Breast epithelium (tissue), 4 donors: Measurements from ENCODE around the gene KRT28. TPM values are rescaled to one million over a fixed set of nuclear protein-coding genes. Genes with fewer than 3 reads are reported as not detected.
"Not testable (repeated sequence)": the region's sequence is repeated elsewhere in the genome, so short reads cannot be mapped to it uniquely, and the experiment has no call there.

Experiments used
- DNase-seq, 2 donors: peaks; one replicate each; pipeline ENCODE4 v3.0.0-alpha.2; 2019; ENCODE audit warnings: low spot score in 2 of 2
- H3K27ac ChIP-seq, 2 donors: fragments of 200-600 bp; sonication (generic) in 1 of 2; one replicate each; pipeline ENCODE4 v1.5.1; 2016 to 2019; ENCODE audit warnings: mild to moderate bottlenecking in 1 of 2
- H3K27me3 ChIP-seq, 2 donors: fragments of 200-600 bp; sonication (generic) in 1 of 2; one replicate each; pipeline versions ENCODE4 v1.5.1 to v1.6.0; 2017 to 2019; ENCODE audit warnings: control low read depth in 1 of 2, mild to moderate bottlenecking in 1 of 2
- H3K36me3 ChIP-seq: fragments of 200-600 bp; one replicate; pipeline ENCODE4 v1.5.1; 2019
- H3K4me1 ChIP-seq, 2 donors: fragments of 200-600 bp; sonication (generic); one replicate each; pipeline ENCODE4 v1.5.1; 2016 to 2019; ENCODE audit warnings: control low read depth in 1 of 2
- H3K4me3 ChIP-seq, 3 donors: fragments of 200-600 bp; sonication (generic); 1 replicate in 2 of 3; 2 replicates in 1 of 3; pipeline ENCODE4 v1.5.1; 2016 to 2019; ENCODE audit warnings: mild to moderate bottlenecking in 3 of 3, moderate library complexity in 2 of 3
- H3K9me3 ChIP-seq, 2 donors: fragments of 200-600 bp; sonication (generic) in 1 of 2; one replicate each; pipeline ENCODE4 v1.5.1; 2016 to 2019; ENCODE audit warnings: control low read depth in 1 of 2
- POLR2A ChIP-seq: fragments of 450-650 bp; IDR thresholded peaks from one replicate; pipeline ENCODE4 v1.6.1; 2016; ENCODE audit warnings: antibody characterized with exemption, mild to moderate bottlenecking, moderate library complexity
- POLR2AphosphoS5 ChIP-seq, 3 donors: sonication (generic); formaldehyde crosslinking; IDR thresholded peaks; one replicate each; pipeline ENCODE4 v1.6.1; 2017; ENCODE audit warnings: antibody characterized with exemption in 3 of 3
- intact Hi-C: fragments of 100-400 bp; cut with DNase I; formaldehyde crosslinking; loops from one replicate; pipeline ENCODE4 v1.15.1; 2023; ENCODE audit warnings: low total_unique reads
- total RNA-seq, 3 donors: library from RNA; depleted of rRNA; stranded (reverse); fragments of >200 nt; gene quantifications; one replicate each; pipeline ENCODE4 v1.1.0, GENCODE V29; 2016
- TF ChIP-seq, protein P1 (sequence below), 3 donors: fragments of 450-650 bp; IDR thresholded peaks; one replicate each; pipeline ENCODE4 v1.5.1; 2016 to 2017; ENCODE audit warnings: antibody characterized with exemption in 3 of 3, mild to moderate bottlenecking in 3 of 3, moderate library complexity in 3 of 3

KRT28 gene
- total RNA-seq, 3 donors from 2014 or later, result not detected

DNA sequence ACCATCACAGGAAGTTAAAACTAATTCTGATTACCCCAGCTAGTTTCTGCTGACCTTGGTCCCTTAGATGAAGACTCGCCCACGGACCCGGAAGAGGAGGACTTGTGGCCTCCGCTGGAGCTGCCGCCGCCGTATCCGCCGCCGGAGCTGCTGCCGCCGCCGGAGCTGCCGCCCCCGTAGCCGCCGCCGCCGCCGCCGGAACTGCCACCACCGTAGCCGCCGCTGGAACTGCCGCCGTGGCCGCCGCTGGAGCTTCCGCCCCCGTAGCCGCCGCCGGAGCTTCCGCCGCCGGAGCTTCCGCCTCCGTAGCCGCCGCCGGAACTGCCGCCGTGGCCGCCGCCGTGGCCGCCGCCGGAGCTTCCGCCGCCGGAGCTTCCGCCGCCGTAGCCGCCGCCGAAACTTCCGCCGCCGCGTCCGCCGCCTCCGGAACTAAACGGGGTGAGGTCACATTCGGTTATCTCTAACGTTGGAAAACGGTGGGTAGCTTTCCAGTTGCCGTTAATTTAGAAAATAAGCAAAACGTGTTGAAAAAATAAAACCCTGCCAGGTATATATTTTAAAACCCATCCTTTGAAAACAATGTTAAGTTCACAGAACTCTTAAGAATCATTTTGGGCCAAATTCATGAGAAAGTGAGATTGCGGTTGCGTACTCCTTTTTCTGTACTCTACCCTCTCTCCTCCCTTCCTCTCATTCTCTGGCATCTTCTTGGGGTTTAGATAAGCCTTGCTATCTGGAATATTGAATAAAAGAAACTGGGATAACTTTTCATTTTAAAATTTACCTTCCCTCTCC is 19.2 kb upstream of the KRT28 start:
- intact Hi-C loops, result no loop called here
- H3K36me3 ChIP-seq, result no peaks in the 10 kb centered on the region

DNA sequence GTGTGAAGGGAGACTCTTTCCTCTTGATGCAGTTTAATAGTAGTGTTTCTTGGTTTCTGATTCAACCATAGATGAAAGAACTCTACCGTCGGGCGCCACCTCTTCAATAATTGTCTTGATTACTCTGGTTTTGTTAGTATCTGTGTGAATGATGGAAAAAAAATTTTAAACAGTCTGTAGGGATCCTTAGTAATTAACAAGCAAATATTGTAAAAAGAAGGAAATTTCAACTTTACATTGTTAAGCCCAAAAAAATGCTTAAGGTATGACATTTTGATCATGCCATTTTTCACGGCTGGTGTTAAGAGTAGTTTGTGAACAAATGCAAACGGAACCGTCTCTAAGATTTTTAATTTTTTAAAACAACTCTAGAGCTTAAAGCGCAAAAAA is 18.6 kb upstream of the KRT28 start:
- intact Hi-C loops, result no loop called here
- H3K9me3 ChIP-seq, result no peaks in the 10 kb centered on the region
- peak overlapping the region; percentile 90 to 97 for H3K27ac ChIP-seq
- H3K27me3 ChIP-seq, result no peaks in the 10 kb centered on the region
- H3K4me1 ChIP-seq, result no peaks in the 10 kb centered on the region
- H3K4me3 ChIP-seq, result peak overlapping the region; percentile 67 to 82 (median 75)
- no peak for DNase-seq
- H3K36me3 ChIP-seq, result no peaks in the 10 kb centered on the region
- no peak for TF ChIP-seq POLR2AphosphoS5 (IDR thresholded peaks at IDR 0.05)

More for the DNA sequence above, 19.2 kb upstream of the KRT28 start:
- Histone ChIP-seq H3K4me1 (no peaks in the 10 kb centered on the region), H3K4me3 (peak overlapping the region; percentile 67 to 82 (median 75)), H3K27ac (peak overlapping the region; percentile 90 to 97), H3K27me3 (no peaks in the 10 kb centered on the region), H3K9me3 (no peaks in the 10 kb centered on the region)
- peak; percentile 68 to 83 for DNase-seq
- TF ChIP-seq, protein P1, sequence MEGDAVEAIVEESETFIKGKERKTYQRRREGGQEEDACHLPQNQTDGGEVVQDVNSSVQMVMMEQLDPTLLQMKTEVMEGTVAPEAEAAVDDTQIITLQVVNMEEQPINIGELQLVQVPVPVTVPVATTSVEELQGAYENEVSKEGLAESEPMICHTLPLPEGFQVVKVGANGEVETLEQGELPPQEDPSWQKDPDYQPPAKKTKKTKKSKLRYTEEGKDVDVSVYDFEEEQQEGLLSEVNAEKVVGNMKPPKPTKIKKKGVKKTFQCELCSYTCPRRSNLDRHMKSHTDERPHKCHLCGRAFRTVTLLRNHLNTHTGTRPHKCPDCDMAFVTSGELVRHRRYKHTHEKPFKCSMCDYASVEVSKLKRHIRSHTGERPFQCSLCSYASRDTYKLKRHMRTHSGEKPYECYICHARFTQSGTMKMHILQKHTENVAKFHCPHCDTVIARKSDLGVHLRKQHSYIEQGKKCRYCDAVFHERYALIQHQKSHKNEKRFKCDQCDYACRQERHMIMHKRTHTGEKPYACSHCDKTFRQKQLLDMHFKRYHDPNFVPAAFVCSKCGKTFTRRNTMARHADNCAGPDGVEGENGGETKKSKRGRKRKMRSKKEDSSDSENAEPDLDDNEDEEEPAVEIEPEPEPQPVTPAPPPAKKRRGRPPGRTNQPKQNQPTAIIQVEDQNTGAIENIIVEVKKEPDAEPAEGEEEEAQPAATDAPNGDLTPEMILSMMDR (IDR thresholded peaks at IDR 0.05), result no peak
- peak; percentile 18 for TF ChIP-seq POLR2A
- TF ChIP-seq POLR2AphosphoS5 (IDR thresholded peaks at IDR 0.05), result peak in 1 of 3 donors; percentile 63

GRCh38 chr17:40817103-40817682 is 17.4 kb upstream of the KRT28 start:
- H3K27ac ChIP-seq, result no peak overlapping the region
- H3K9me3 ChIP-seq, result no peaks in the 10 kb centered on the region
- no peak for TF ChIP-seq POLR2A
- no peak for TF ChIP-seq POLR2AphosphoS5 (IDR thresholded peaks at IDR 0.05)
- TF ChIP-seq, protein P1 (IDR thresholded peaks at IDR 0.05), result no peak
- no peaks in the 10 kb centered on the region for H3K4me1 ChIP-seq
- no peak for DNase-seq
- no peak overlapping the region for H3K4me3 ChIP-seq
- H3K27me3 ChIP-seq, result peaks cover 0 to 4% of the 10 kb centered on the region in 2 donors
- intact Hi-C loops, result no loop called here
- no peaks in the 10 kb centered on the region for H3K36me3 ChIP-seq

GRCh38 chr17:40816569-40816968 is 16.8 kb upstream of the KRT28 start:
- DNase-seq, result no peak
- H3K9me3 ChIP-seq, result no peaks in the 10 kb centered on the region
- TF ChIP-seq, protein P1 (IDR thresholded peaks at IDR 0.05), result no peak
- TF ChIP-seq POLR2AphosphoS5 (IDR thresholded peaks at IDR 0.05), result no peak
- no peak for TF ChIP-seq POLR2A
- no peaks in the 10 kb centered on the region for H3K4me1 ChIP-seq
- peaks cover 0 to 7% of the 10 kb centered on the region in 2 donors for H3K27me3 ChIP-seq
- H3K27ac ChIP-seq, result no peak overlapping the region
- H3K4me3 ChIP-seq, result no peak overlapping the region
- intact Hi-C loops, result no loop called here
- H3K36me3 ChIP-seq, result no peaks in the 10 kb centered on the region

- TF ChIP-seq, protein P1 (IDR thresholded peaks at IDR 0.05), result no peak
- TF ChIP-seq POLR2A (no peak), POLR2AphosphoS5 (IDR thresholded peaks at IDR 0.05) (no peak)
- Histone ChIP-seq H3K36me3 (no peaks in the 10 kb centered on the region), H3K4me1 (no peaks in the 10 kb centered on the region), H3K27me3 (peaks cover 0 to 13% of the 10 kb centered on the region in 2 donors), H3K4me3 (no peak overlapping the region), H3K27ac (no peak overlapping the region), H3K9me3 (no peaks in the 10 kb centered on the region)
- DNase-seq, result no peak
- intact Hi-C loops, result no loop called here
These were observed 15.6 kb upstream of the KRT28 start for GRCh38 chr17:40815381-40815780.

GRCh38 chr17:40814657-40815056 is 14.9 kb upstream of the KRT28 start:
- H3K36me3 ChIP-seq, DNase-seq, H3K4me3 ChIP-seq, H3K27ac ChIP-seq, H3K9me3 ChIP-seq, intact Hi-C loops, H3K4me1 ChIP-seq: not testable (repeated sequence)
- H3K27me3 ChIP-seq, result peaks cover 0 to 21% of the 10 kb centered on the region in 2 donors
